ENCODE results near the gene PPP1R9A.

PPP1R9A gene

DNA sequence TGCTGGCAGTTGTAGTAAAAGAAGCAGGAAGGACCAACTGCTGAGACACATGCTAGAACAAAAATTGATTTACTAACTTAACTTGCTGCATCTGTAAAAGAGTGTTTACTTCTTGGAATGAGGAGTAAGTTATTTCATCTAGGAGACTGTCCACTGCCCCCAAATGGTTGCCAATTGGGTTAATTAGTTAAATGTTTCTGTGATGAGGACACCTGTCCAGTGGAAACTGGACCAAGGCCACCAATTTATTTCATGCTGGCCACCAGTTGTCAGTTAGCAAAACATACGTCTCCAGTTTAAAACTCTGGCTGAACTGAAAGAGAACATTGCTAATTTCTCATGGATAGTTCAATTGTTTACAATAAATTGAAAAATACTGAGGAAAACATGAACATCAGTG is 191.7 kb downstream of the PPP1R9A start:
- no peaks in the 10 kb centered on the region for H3K36me3 ChIP-seq (ENCODE audit: insufficient read depth, low read length)
- no peak overlapping the region for H2AFZ ChIP-seq (ENCODE audit: low read length, unreplicated experiment)
- no peaks in the 10 kb centered on the region for H3K79me2 ChIP-seq (ENCODE audit: control insufficient read depth, insufficient read depth, low read length, unreplicated experiment)
- H3K4me3 ChIP-seq (ENCODE audit: low read depth, low read length) = no peak overlapping the region
- no peak overlapping the region for H3K27ac ChIP-seq (ENCODE audit: low read depth, low read length)
- H3K4me1 ChIP-seq (ENCODE audit: control insufficient read depth, insufficient read depth, low read length, unreplicated experiment) = peaks cover 6% of the 10 kb centered on the region
- H3K27me3 ChIP-seq (ENCODE audit: insufficient read depth, low read length) = no peaks in the 10 kb centered on the region

GRCh38 chr7:95101422-95101821 is 194.0 kb downstream of the PPP1R9A start:
- no peak overlapping the region for H3K4me3 ChIP-seq (ENCODE audit: low read depth, low read length)

DNA sequence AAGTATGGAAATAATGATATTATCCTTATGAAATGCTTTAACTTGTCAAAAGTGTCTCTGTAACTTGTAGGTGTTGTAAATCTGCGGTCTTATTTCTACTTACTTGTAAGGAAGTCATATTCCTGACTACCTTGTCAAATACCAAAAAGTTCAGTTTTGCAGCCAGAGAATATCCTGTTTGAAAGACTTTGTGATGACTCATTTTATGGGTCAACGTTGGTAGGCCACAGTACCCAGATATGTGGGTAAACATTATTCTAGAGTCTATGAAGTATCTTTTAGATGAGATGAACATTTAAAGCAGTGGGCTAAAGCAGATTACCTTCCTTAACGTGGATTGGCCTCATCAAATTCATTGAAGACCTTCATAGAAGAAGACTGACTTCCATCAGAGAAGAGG is 195.3 kb downstream of the PPP1R9A start:
- H3K36me3 ChIP-seq (ENCODE audit: insufficient read depth, low read length) = no peaks in the 10 kb centered on the region
- H3K27ac ChIP-seq (ENCODE audit: low read depth, low read length) = no peak overlapping the region
- no peak overlapping the region for H2AFZ ChIP-seq (ENCODE audit: low read length, unreplicated experiment)
- H3K79me2 ChIP-seq (ENCODE audit: control insufficient read depth, insufficient read depth, low read length, unreplicated experiment) = no peaks in the 10 kb centered on the region
- peaks cover 11% of the 10 kb centered on the region for H3K4me1 ChIP-seq (ENCODE audit: control insufficient read depth, insufficient read depth, low read length, unreplicated experiment)
- H3K27me3 ChIP-seq (ENCODE audit: insufficient read depth, low read length) = no peaks in the 10 kb centered on the region
- H3K4me3 ChIP-seq (ENCODE audit: low read depth, low read length) = no peak overlapping the region

More at GRCh38 chr7:95101422-95101821, 194.0 kb downstream of the PPP1R9A start:
- Histone ChIP-seq H2AFZ (ENCODE audit: low read length, unreplicated experiment) (no peak overlapping the region), H3K36me3 (ENCODE audit: insufficient read depth, low read length) (no peaks in the 10 kb centered on the region), H3K4me1 (ENCODE audit: control insufficient read depth, insufficient read depth, low read length, unreplicated experiment) (peaks cover 11% of the 10 kb centered on the region), H3K27ac (ENCODE audit: low read depth, low read length) (no peak overlapping the region), H3K27me3 (ENCODE audit: insufficient read depth, low read length) (no peaks in the 10 kb centered on the region), H3K79me2 (ENCODE audit: control insufficient read depth, insufficient read depth, low read length, unreplicated experiment) (no peaks in the 10 kb centered on the region)

GRCh38 chr7:95104739-95105138 is 197.3 kb downstream of the PPP1R9A start:
- H3K79me2 ChIP-seq (ENCODE audit: control insufficient read depth, insufficient read depth, low read length, unreplicated experiment) = no peaks in the 10 kb centered on the region
- peaks cover 11% of the 10 kb centered on the region for H3K4me1 ChIP-seq (ENCODE audit: control insufficient read depth, insufficient read depth, low read length, unreplicated experiment)
- no peaks in the 10 kb centered on the region for H3K36me3 ChIP-seq (ENCODE audit: insufficient read depth, low read length)
- H3K27ac ChIP-seq (ENCODE audit: low read depth, low read length) = no peak overlapping the region
- no peak overlapping the region for H3K4me3 ChIP-seq (ENCODE audit: low read depth, low read length)
- H2AFZ ChIP-seq (ENCODE audit: low read length, unreplicated experiment) = no peak overlapping the region
- no peaks in the 10 kb centered on the region for H3K27me3 ChIP-seq (ENCODE audit: insufficient read depth, low read length)

DNA sequence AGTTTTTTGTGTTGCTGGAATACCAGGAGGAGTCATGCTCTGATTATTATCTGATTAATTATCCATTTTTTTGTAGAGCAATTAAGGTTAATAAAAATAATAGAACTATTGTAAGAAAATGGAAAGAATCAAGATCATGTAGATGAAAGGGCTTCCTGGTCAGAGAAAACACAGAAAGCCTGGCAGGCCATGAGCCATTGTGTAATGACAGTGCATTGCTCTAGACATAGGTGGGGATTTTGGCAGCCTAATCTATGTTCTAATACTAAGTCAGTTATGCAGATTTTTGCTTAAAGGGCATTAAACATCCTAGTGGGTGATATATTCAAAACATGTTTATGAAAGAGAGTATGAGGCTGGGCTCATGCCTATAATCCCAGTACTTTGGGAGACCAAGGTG is 198.2 kb downstream of the PPP1R9A start:
- H3K27me3 ChIP-seq (ENCODE audit: insufficient read depth, low read length) = no peaks in the 10 kb centered on the region
- peaks cover 11% of the 10 kb centered on the region for H3K4me1 ChIP-seq (ENCODE audit: control insufficient read depth, insufficient read depth, low read length, unreplicated experiment)
- H3K79me2 ChIP-seq (ENCODE audit: control insufficient read depth, insufficient read depth, low read length, unreplicated experiment) = no peaks in the 10 kb centered on the region
- no peak overlapping the region for H3K4me3 ChIP-seq (ENCODE audit: low read depth, low read length)
- no peak overlapping the region for H3K27ac ChIP-seq (ENCODE audit: low read depth, low read length)
- no peaks in the 10 kb centered on the region for H3K36me3 ChIP-seq (ENCODE audit: insufficient read depth, low read length)
- no peak overlapping the region for H2AFZ ChIP-seq (ENCODE audit: low read length, unreplicated experiment)

DNA sequence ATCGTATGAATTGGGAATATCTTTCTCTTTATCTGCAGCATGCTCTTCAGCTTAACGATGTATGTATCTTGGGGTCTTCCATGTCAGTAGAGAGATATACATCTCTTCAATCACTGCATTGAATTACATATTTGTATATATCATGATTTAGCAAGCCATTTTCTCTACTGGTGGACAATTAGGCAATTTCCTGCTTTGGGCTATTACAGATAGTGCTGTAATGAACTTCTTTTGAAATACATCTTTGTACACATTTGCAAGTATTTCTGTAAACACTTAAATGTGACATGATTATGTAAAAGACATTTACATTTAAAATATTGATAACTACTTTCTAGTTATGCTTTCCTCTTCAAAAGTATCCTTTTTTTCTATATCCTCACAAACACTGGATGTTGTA is 199.0 kb downstream of the PPP1R9A start:
- no peak overlapping the region for H3K27ac ChIP-seq (ENCODE audit: low read depth, low read length)
- H3K4me3 ChIP-seq (ENCODE audit: low read depth, low read length) = no peak overlapping the region
- no peaks in the 10 kb centered on the region for H3K79me2 ChIP-seq (ENCODE audit: control insufficient read depth, insufficient read depth, low read length, unreplicated experiment)
- H3K36me3 ChIP-seq (ENCODE audit: insufficient read depth, low read length) = no peaks in the 10 kb centered on the region
- H3K27me3 ChIP-seq (ENCODE audit: insufficient read depth, low read length) = no peaks in the 10 kb centered on the region
- H3K4me1 ChIP-seq (ENCODE audit: control insufficient read depth, insufficient read depth, low read length, unreplicated experiment) = peaks cover 11% of the 10 kb centered on the region
- H2AFZ ChIP-seq (ENCODE audit: low read length, unreplicated experiment) = no peak overlapping the region

- Histone ChIP-seq H3K4me3 (ENCODE audit: low read depth, low read length) (no peak overlapping the region), H3K36me3 (ENCODE audit: insufficient read depth, low read length) (no peaks in the 10 kb centered on the region), H3K27me3 (ENCODE audit: insufficient read depth, low read length) (no peaks in the 10 kb centered on the region), H3K79me2 (ENCODE audit: control insufficient read depth, insufficient read depth, low read length, unreplicated experiment) (no peaks in the 10 kb centered on the region), H3K27ac (ENCODE audit: low read depth, low read length) (no peak overlapping the region), H3K4me1 (ENCODE audit: control insufficient read depth, insufficient read depth, low read length, unreplicated experiment) (no peaks in the 10 kb centered on the region), H2AFZ (ENCODE audit: low read length, unreplicated experiment) (no peak overlapping the region)
These were observed 203.3 kb downstream of the PPP1R9A start for GRCh38 chr7:95110707-95111106.

GRCh38 chr7:95113590-95113989 is 206.2 kb downstream of the PPP1R9A start:
- no peak overlapping the region for H2AFZ ChIP-seq (ENCODE audit: low read length, unreplicated experiment)
- H3K4me3 ChIP-seq (ENCODE audit: low read depth, low read length) = no peak overlapping the region
- no peaks in the 10 kb centered on the region for H3K27me3 ChIP-seq (ENCODE audit: insufficient read depth, low read length)
- no peaks in the 10 kb centered on the region for H3K79me2 ChIP-seq (ENCODE audit: control insufficient read depth, insufficient read depth, low read length, unreplicated experiment)
- no peak overlapping the region for H3K27ac ChIP-seq (ENCODE audit: low read depth, low read length)
- H3K4me1 ChIP-seq (ENCODE audit: control insufficient read depth, insufficient read depth, low read length, unreplicated experiment) = no peaks in the 10 kb centered on the region
- H3K36me3 ChIP-seq (ENCODE audit: insufficient read depth, low read length) = no peaks in the 10 kb centered on the region

DNA sequence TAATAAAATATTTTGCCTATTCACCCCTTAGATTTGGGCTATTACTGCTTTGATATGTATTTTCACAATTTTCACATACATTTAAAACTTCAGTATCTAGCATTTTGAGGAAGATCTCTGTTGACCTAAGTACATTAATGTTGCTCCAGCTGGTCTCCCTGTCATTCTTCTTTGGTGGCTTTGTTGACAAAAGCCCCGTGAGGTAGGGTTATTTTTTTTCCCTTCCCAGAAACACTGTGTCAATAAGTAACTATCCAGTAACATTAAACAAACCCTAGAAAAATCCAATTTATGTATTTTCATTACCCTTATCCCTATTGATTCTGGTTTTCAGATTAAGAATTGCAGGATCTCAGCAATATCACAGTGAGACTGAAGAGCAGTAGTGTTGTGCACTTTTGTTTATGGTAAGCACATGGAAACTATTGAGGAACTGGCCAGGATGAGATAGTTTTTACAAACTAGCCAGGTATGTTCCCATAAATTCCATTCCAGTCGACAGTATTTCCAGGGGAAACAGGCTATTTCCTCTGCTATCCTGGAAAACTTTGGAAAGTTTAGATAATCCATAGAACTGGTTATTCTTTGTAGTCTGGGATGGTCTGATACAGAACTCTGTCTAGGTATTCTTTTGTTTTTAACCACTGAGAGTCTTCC is 218.8 kb downstream of the PPP1R9A start:
- no peak overlapping the region for H2AFZ ChIP-seq (ENCODE audit: low read length, unreplicated experiment)
- H3K27ac ChIP-seq (ENCODE audit: low read depth, low read length) = no peak overlapping the region
- H3K27me3 ChIP-seq (ENCODE audit: insufficient read depth, low read length) = no peaks in the 10 kb centered on the region
- no peaks in the 10 kb centered on the region for H3K36me3 ChIP-seq (ENCODE audit: insufficient read depth, low read length)
- H3K4me3 ChIP-seq (ENCODE audit: low read depth, low read length) = no peak overlapping the region
- H3K79me2 ChIP-seq (ENCODE audit: control insufficient read depth, insufficient read depth, low read length, unreplicated experiment) = no peaks in the 10 kb centered on the region
- no peaks in the 10 kb centered on the region for H3K4me1 ChIP-seq (ENCODE audit: control insufficient read depth, insufficient read depth, low read length, unreplicated experiment)

DNA sequence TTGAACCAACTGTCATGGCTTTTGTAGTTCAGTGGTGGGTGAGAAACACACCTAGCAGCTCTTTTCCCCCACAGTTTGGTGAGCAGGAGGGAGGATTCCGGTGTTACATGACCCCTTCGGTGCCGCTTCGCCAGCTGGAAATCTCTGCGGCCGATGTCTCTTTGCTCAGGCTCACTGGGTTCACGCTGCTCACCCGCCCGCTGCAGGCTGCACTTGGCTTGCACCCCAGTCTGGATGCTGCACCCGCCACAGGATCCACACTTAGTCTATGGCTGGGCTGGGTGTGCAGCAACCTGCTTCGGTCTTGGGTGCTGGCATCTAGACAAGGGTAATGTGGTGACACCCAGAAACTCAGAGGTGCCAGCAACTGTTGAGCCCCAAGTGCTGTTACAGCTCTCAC is 225.1 kb downstream of the PPP1R9A start:
- no peaks in the 10 kb centered on the region for H3K36me3 ChIP-seq (ENCODE audit: insufficient read depth, low read length)
- no peaks in the 10 kb centered on the region for H3K79me2 ChIP-seq (ENCODE audit: control insufficient read depth, insufficient read depth, low read length, unreplicated experiment)
- H3K27ac ChIP-seq (ENCODE audit: low read depth, low read length) = no peak overlapping the region
- no peak overlapping the region for H2AFZ ChIP-seq (ENCODE audit: low read length, unreplicated experiment)
- no peak overlapping the region for H3K4me3 ChIP-seq (ENCODE audit: low read depth, low read length)
- no peaks in the 10 kb centered on the region for H3K4me1 ChIP-seq (ENCODE audit: control insufficient read depth, insufficient read depth, low read length, unreplicated experiment)
- no peaks in the 10 kb centered on the region for H3K27me3 ChIP-seq (ENCODE audit: insufficient read depth, low read length)

- Histone ChIP-seq H3K79me2 (ENCODE audit: control insufficient read depth, insufficient read depth, low read length, unreplicated experiment) (no peaks in the 10 kb centered on the region), H3K27me3 (ENCODE audit: insufficient read depth, low read length) (no peaks in the 10 kb centered on the region), H3K36me3 (ENCODE audit: insufficient read depth, low read length) (no peaks in the 10 kb centered on the region), H3K4me3 (ENCODE audit: low read depth, low read length) (no peak overlapping the region), H3K27ac (ENCODE audit: low read depth, low read length) (no peak overlapping the region), H3K4me1 (ENCODE audit: control insufficient read depth, insufficient read depth, low read length, unreplicated experiment) (peaks cover 6% of the 10 kb centered on the region), H2AFZ (ENCODE audit: low read length, unreplicated experiment) (no peak overlapping the region)
These were observed 232.5 kb downstream of the PPP1R9A start for GRCh38 chr7:95139922-95140321.
